H1 (cell line): Measurements from ENCODE around the gene FCRLA. TPM values are rescaled to one million over a fixed set of nuclear protein-coding genes. Genes with fewer than 3 reads are reported as not detected.
A peak's percentile ranks its signal among the peaks of the same experiment; 100 is the strongest.

Experiments used
- CTCF ChIA-PET: fragments of 300-600 bp; sonication (Branson Sonifier 250); formaldehyde crosslinking; loops from one replicate; lab custom pipeline; 2021; ENCODE audit not compliant: partially characterized antibody; lab: Charles Lee
- POLR2A ChIA-PET: fragments of 300-600 bp; sonication (Branson Sonifier 250); formaldehyde crosslinking; loops from one replicate; lab custom pipeline; 2021; ENCODE audit warnings: inconsistent platforms; ENCODE audit not compliant: partially characterized antibody; lab: Charles Lee
- DNase-seq, 2 experiments: peaks; one replicate each; pipeline versions ENCODE4 v3.0.0 to v3.0.0-alpha.2; 2010 to 2022; ENCODE audit warnings: low spot score in 2 of 2, low read depth in 1 of 2, mixed read lengths in 1 of 2
- FAIRE-seq: peaks from 2 replicates; lab custom pipeline; 2011; peaks lifted over from hg19 to GRCh38; lab: Jason Lieb, UNC
- H2AFZ ChIP-seq: 2 replicates; pipeline ENCODE4 v1.8.1; 2012; ENCODE audit warnings: low read length, inconsistent platforms
- H2AK5ac ChIP-seq: 2 replicates; pipeline ENCODE4 v1.6.1; 2013; ENCODE audit warnings: low read depth, low read length
- H2BK120ac ChIP-seq: replicated peaks from 2 replicates; pipeline ENCODE3; 2013; ENCODE audit warnings: low read depth, low read length, inconsistent platforms
- H2BK12ac ChIP-seq: 2 replicates; pipeline ENCODE4 v1.6.1; 2013; ENCODE audit warnings: low read depth, low read length
- H2BK15ac ChIP-seq: 2 replicates; pipeline ENCODE4 v1.6.1; 2013; ENCODE audit warnings: low read length
- H2BK20ac ChIP-seq: 2 replicates; pipeline ENCODE4 v1.6.1; 2013; ENCODE audit warnings: low read length
- H2BK5ac ChIP-seq: 2 replicates; pipeline ENCODE4 v1.6.1; 2013; ENCODE audit warnings: low read depth, low read length
- H3K14ac ChIP-seq: 2 replicates; pipeline ENCODE4 v1.6.1; 2013; ENCODE audit warnings: inconsistent platforms; ENCODE audit not compliant: insufficient read length
- H3K18ac ChIP-seq: 2 replicates; pipeline ENCODE4 v1.6.1; 2013; ENCODE audit warnings: low read length; ENCODE audit errors: extremely low read depth
- H3K23ac ChIP-seq: 2 replicates; pipeline ENCODE4 v1.6.1; 2013; ENCODE audit warnings: inconsistent platforms; ENCODE audit not compliant: insufficient read length
- H3K23me2 ChIP-seq: 2 replicates; pipeline ENCODE4 v1.6.1; 2013; ENCODE audit warnings: low read depth, low read length
- H3K27ac ChIP-seq: 2 replicates; pipeline ENCODE4 v1.6.1; 2011; ENCODE audit warnings: low read depth, low read length, inconsistent platforms
- H3K27me3 ChIP-seq, 4 experiments: replicated peaks in 1 of 4; 1 replicate in 1 of 4; 2 replicates in 3 of 4; pipeline versions ENCODE4 v1.6.1 to v1.8.1; 2011 to 2013; ENCODE audit warnings: low read length in 3 of 4, mild to moderate bottlenecking in 3 of 4, inconsistent platforms in 2 of 4, mixed read lengths in 2 of 4, moderate library complexity in 1 of 4; ENCODE audit not compliant: control insufficient read depth in 3 of 4, insufficient read depth in 3 of 4; ENCODE audit errors: extremely low read depth in 1 of 4
- H3K36me3 ChIP-seq, 4 experiments: 2 replicates each; pipeline versions ENCODE4 v1.6.1 to v1.8.1; 2011 to 2013; ENCODE audit warnings: mild to moderate bottlenecking in 4 of 4, low read length in 3 of 4, moderate library complexity in 2 of 4, control low read depth in 1 of 4, inconsistent platforms in 1 of 4; ENCODE audit not compliant: insufficient read depth in 4 of 4, control insufficient read depth in 2 of 4
- H3K4ac ChIP-seq: replicated peaks from 2 replicates; pipeline ENCODE3; 2013; ENCODE audit warnings: low read length, low read depth, mixed read lengths, inconsistent platforms; ENCODE audit not compliant: insufficient read length
- H3K4me1 ChIP-seq, 4 experiments: replicated peaks in 1 of 4; 1 replicate in 1 of 4; 2 replicates in 3 of 4; pipeline versions ENCODE4 v1.6.1 to v1.8.1; 2011 to 2013; ENCODE audit warnings: low read length in 3 of 4, inconsistent platforms in 2 of 4, mixed read lengths in 1 of 4; ENCODE audit not compliant: insufficient read depth in 4 of 4, control insufficient read depth in 3 of 4
- H3K4me2 ChIP-seq, 2 experiments: 2 replicates each; pipeline versions ENCODE4 v1.6.1 to v1.8.1; 2011 to 2013; ENCODE audit warnings: low read depth in 2 of 2, low read length in 2 of 2, control low read depth in 1 of 2, inconsistent platforms in 1 of 2, mild to moderate bottlenecking in 1 of 2; ENCODE audit not compliant: insufficient read depth in 1 of 2
- H3K4me3 ChIP-seq, 4 experiments: fragments of 200-600, 300-600 bp in 1 of 4; sonication (generic), shearing (Covaris generic), sonication (Bioruptor Twin) in 1 of 4; 2 replicates each; pipeline versions ENCODE4 v1.5.1 to v1.8.1; 2011 to 2016; ENCODE audit warnings: low read length in 4 of 4, low read depth in 3 of 4, control low read depth in 2 of 4, inconsistent platforms in 2 of 4, mild to moderate bottlenecking in 2 of 4, mixed read lengths in 1 of 4, moderate library complexity in 1 of 4; ENCODE audit not compliant: insufficient read depth in 2 of 4; ENCODE audit errors: extremely low read depth in 1 of 4
- H3K56ac ChIP-seq: replicated peaks from 2 replicates; pipeline ENCODE3; 2013; ENCODE audit warnings: low read depth, mild to moderate bottlenecking, mixed read lengths, low read length, inconsistent platforms; ENCODE audit not compliant: insufficient read length
- H3K79me1 ChIP-seq: 2 replicates; pipeline ENCODE4 v1.6.1; 2013; ENCODE audit warnings: low read depth, low read length, control low read depth
- H3K79me2 ChIP-seq, 2 experiments: 2 replicates each; pipeline versions ENCODE4 v1.6.1 to v1.8.1; 2012 to 2013; ENCODE audit warnings: low read length in 2 of 2, mild to moderate bottlenecking in 2 of 2, inconsistent platforms in 1 of 2; ENCODE audit not compliant: insufficient read depth in 2 of 2, control insufficient read depth in 1 of 2
- H3K9ac ChIP-seq, 4 experiments: replicated peaks in 1 of 4; 1 replicate in 1 of 4; 2 replicates in 3 of 4; pipeline versions ENCODE4 v1.6.1 to v1.8.1; 2011 to 2013; ENCODE audit warnings: low read depth in 3 of 4, low read length in 3 of 4, control low read depth in 2 of 4, mild to moderate bottlenecking in 2 of 4, moderate library complexity in 2 of 4, inconsistent platforms in 1 of 4; ENCODE audit errors: extremely low read depth in 1 of 4
- H3K9me3 ChIP-seq, 2 experiments: 2 replicates each; pipeline versions ENCODE4 v1.6.1 to v1.8.1; 2012 to 2013; ENCODE audit warnings: mild to moderate bottlenecking in 2 of 2, moderate library complexity in 2 of 2, control low read depth in 1 of 2, inconsistent platforms in 1 of 2, low read depth in 1 of 2, low read length in 1 of 2, mixed read lengths in 1 of 2; ENCODE audit not compliant: insufficient read depth in 2 of 2
- H4K20me1 ChIP-seq, 2 experiments: replicated peaks in 1 of 2; 2 replicates each; pipeline versions ENCODE3 to v1.8.1; 2011 to 2013; ENCODE audit warnings: inconsistent platforms in 2 of 2, low read length in 2 of 2, mild to moderate bottlenecking in 1 of 2; ENCODE audit not compliant: insufficient read depth in 2 of 2, control insufficient read depth in 1 of 2
- H4K5ac ChIP-seq: 2 replicates; pipeline ENCODE4 v1.6.1; 2013; ENCODE audit warnings: low read length, low read depth, mixed read lengths, inconsistent platforms; ENCODE audit not compliant: insufficient read length
- H4K8ac ChIP-seq: 2 replicates; pipeline ENCODE4 v1.8.0; 2013; ENCODE audit warnings: mild to moderate bottlenecking, moderate library complexity, low read length, inconsistent platforms; ENCODE audit not compliant: insufficient read depth; ENCODE audit errors: extremely low read depth
- H4K91ac ChIP-seq: replicated peaks from 2 replicates; pipeline ENCODE3; 2013; ENCODE audit warnings: low read length, mixed read lengths, inconsistent platforms; ENCODE audit not compliant: insufficient read length
- GABPA ChIP-seq: IDR thresholded peaks from 2 replicates; pipeline ENCODE4 v1.6.1; 2011; ENCODE audit warnings: mild to moderate bottlenecking, low read length, moderate library complexity, borderline replicate concordance; ENCODE audit not compliant: insufficient read depth
- NANOG ChIP-seq: IDR thresholded peaks from 2 replicates; pipeline ENCODE4 v1.6.1; 2011; ENCODE audit warnings: low read length, low read depth, mild to moderate bottlenecking, inconsistent platforms; ENCODE audit not compliant: insufficient read depth, poor library complexity, severe bottlenecking
- RBBP5 ChIP-seq: IDR thresholded peaks from 2 replicates; pipeline ENCODE4 v1.7.1; 2012; ENCODE audit warnings: low read depth, mild to moderate bottlenecking, inconsistent platforms, low read length, moderate library complexity, borderline replicate concordance
- WGBS, 2 experiments: shearing (Covaris generic) in 1 of 2; methylation state at CpG; one replicate each; pipeline versions ENCODE4 v1.1.6 to v1.1.7; 2013 to 2015; ENCODE audit warnings: low lambda C conversion rate in 2 of 2, mixed read lengths in 2 of 2, inconsistent platforms in 1 of 2, low coverage in 1 of 2, missing lambda C conversion rate in 1 of 2; ENCODE audit not compliant: insufficient replicate concordance in 2 of 2, insufficient coverage in 1 of 2, insufficient read length in 1 of 2; ENCODE audit errors: extremely low coverage in 1 of 2, missing lambda C conversion rate in 1 of 2; 5-methylcytosine and 5-hydroxymethylcytosine counted together
- polyA plus RNA-seq, 7 experiments: library from polyadenylated mRNA; depleted of rRNA in 3 of 7; stranded (reverse) in 5 of 7; unstranded in 2 of 7; fragments of >200 nt in 5 of 7; fragments of 200-250 nt in 2 of 7; gene quantifications; 1 replicate in 5 of 7; 2 replicates in 1 of 7; 4 replicates in 1 of 7; pipeline versions ENCODE4 v1.2.1 to v1.2.3, GENCODE V29; 2011 to 2013; ENCODE audit warnings: missing spikeins in 2 of 7, mixed read lengths in 2 of 7
- total RNA-seq: library from RNA; stranded (reverse); fragmentation: NEBNext Ultra II Directional; extraction: Animal tissue kit (Norgen Biotek cat#: 25700); gene quantifications from 2 replicates; pipeline ENCODE4 v1.2.1, GENCODE V29; 2021

FCRLA gene
- total and polyA plus RNA-seq, 2 of the 8 experiments (the other 6 are each of a cell fraction or from before 2014, with no cell fraction given) = not detected

- H4K91ac ChIP-seq = no peak overlapping the region
- no peak overlapping the region for H4K8ac ChIP-seq
- peak overlapping the region; percentile 64 for H2AFZ ChIP-seq
- H2BK12ac ChIP-seq = no peak overlapping the region
- no peaks in the 10 kb centered on the region for H3K79me1 ChIP-seq
- H3K23ac ChIP-seq = no peak overlapping the region
- no peaks in the 10 kb centered on the region for H4K20me1 ChIP-seq
- H3K27me3 ChIP-seq = no peaks in the 10 kb centered on the region
- H2BK20ac ChIP-seq = no peak overlapping the region
- H3K4me1 ChIP-seq = no peaks in the 10 kb centered on the region; a peak in 1 of 7 replicates
- H3K56ac ChIP-seq = no peak overlapping the region
- H3K23me2 ChIP-seq = no peaks in the 10 kb centered on the region
- H3K4me3 ChIP-seq = no peak overlapping the region
- FAIRE-seq (no peak), DNase-seq (no peak)
- no peak overlapping the region for H2BK120ac ChIP-seq
- no peak overlapping the region for H3K18ac ChIP-seq
- no peak overlapping the region for H2BK15ac ChIP-seq
- H2BK5ac ChIP-seq = no peak overlapping the region
- 79% methylated on average over 5 of the region's 5 CpGs; no CpG with 5 or more reads in 1 of the 2 experiments for whole genome bisulfite sequencing, 2 experiments
- H3K36me3 ChIP-seq = no peaks in the 10 kb centered on the region
- ChIA-PET CTCF (no interaction called here), POLR2A (no interaction called here)
- TF ChIP-seq RBBP5 (no peak), NANOG (no peak), GABPA (no peak)
- no peak overlapping the region for H4K5ac ChIP-seq
- no peak overlapping the region for H3K4ac ChIP-seq
- H3K27ac ChIP-seq = no peak overlapping the region
- H3K9ac ChIP-seq = no peak overlapping the region
- H2AK5ac ChIP-seq = no peak overlapping the region
- H3K4me2 ChIP-seq = no peak overlapping the region
- no peak overlapping the region for H3K14ac ChIP-seq
- no peaks in the 10 kb centered on the region for H3K9me3 ChIP-seq
- H3K79me2 ChIP-seq = no peaks in the 10 kb centered on the region
These were observed 29.9 kb upstream of the FCRLA start for GRCh38 chr1:161676958-161677689.
